Measurements from ENCODE around the gene CFAP410. TPM values are rescaled to one million over a fixed set of nuclear protein-coding genes. Genes with fewer than 3 reads are reported as not detected.

Gene CFAP410
- total and polyA plus RNA-seq, 2 experiments from 2014 or later: 17.0 to 19.8 TPM

GRCh38 chr21:44325386-44326271 is 13.6 kb downstream of the CFAP410 start:
- no peak for DNase-seq
- no peaks in the 10 kb centered on the region for H4K20me1 ChIP-seq (ENCODE audit: insufficient read depth)
- no peaks in the 10 kb centered on the region for H3K9me3 ChIP-seq (ENCODE audit: low read depth)
- no peak overlapping the region for H3K9ac ChIP-seq
- no peak overlapping the region for H3K27ac ChIP-seq
- H3K4me2 ChIP-seq (ENCODE audit: unreplicated experiment): no peak overlapping the region
- no peaks in the 10 kb centered on the region for H3K27me3 ChIP-seq (replicated peaks; ENCODE audit: insufficient read depth)
- no peaks in the 10 kb centered on the region for H3K36me3 ChIP-seq (ENCODE audit: low read depth)
- H3K9me2 ChIP-seq (ENCODE audit: insufficient read depth): no peaks in the 10 kb centered on the region
- 84 to 88% methylated on average over 31 to 44 of the region's 44 CpGs for WGBS, 2 experiments (ENCODE audit: low coverage in 1 of 2, low lambda C conversion rate in 2 of 2, missing lambda C conversion rate in 2 of 2)
- H3K4me3 ChIP-seq: no peak overlapping the region
- TF ChIP-seq EZH2phosphoT487 (IDR thresholded peaks at IDR 0.05; ENCODE audit: insufficient read depth, low read depth) (no peak), EZH2 (IDR thresholded peaks at IDR 0.05; ENCODE audit: insufficient read depth, poor library complexity, severe bottlenecking) (no peak)
- H2AFZ ChIP-seq: no peak overlapping the region
- no peaks in the 10 kb centered on the region for H3K79me2 ChIP-seq (ENCODE audit: insufficient read depth)
- no peaks in the 10 kb centered on the region for H3F3A ChIP-seq (ENCODE audit: insufficient read depth)
- in situ Hi-C loops (cut with MboI): no loop called here
- no peaks in the 10 kb centered on the region for H3K4me1 ChIP-seq (ENCODE audit: insufficient read depth)

- H4K20me1 ChIP-seq (ENCODE audit: insufficient read depth): no peaks in the 10 kb centered on the region
- H3K9me3 ChIP-seq (ENCODE audit: low read depth): no peaks in the 10 kb centered on the region
- H3K9me2 ChIP-seq (ENCODE audit: insufficient read depth): no peaks in the 10 kb centered on the region
- H3K4me1 ChIP-seq (ENCODE audit: insufficient read depth): no peaks in the 10 kb centered on the region
- H2AFZ ChIP-seq: no peak overlapping the region
- WGBS, 2 experiments (ENCODE audit: low coverage in 1 of 2, low lambda C conversion rate in 2 of 2, missing lambda C conversion rate in 2 of 2): 97% methylated on average over 6 to 9 of the region's 11 CpGs
- no peak overlapping the region for H3K9ac ChIP-seq
- no peak overlapping the region for H3K4me3 ChIP-seq
- DNase-seq: no peak
- TF ChIP-seq EZH2 (IDR thresholded peaks at IDR 0.05; ENCODE audit: insufficient read depth, poor library complexity, severe bottlenecking): no peak
- TF ChIP-seq EZH2phosphoT487 (IDR thresholded peaks at IDR 0.05; ENCODE audit: insufficient read depth, low read depth): no peak
- H3K27ac ChIP-seq: no peak overlapping the region
- no peaks in the 10 kb centered on the region for H3K79me2 ChIP-seq (ENCODE audit: insufficient read depth)
- H3F3A ChIP-seq (ENCODE audit: insufficient read depth): no peaks in the 10 kb centered on the region
- H3K27me3 ChIP-seq (replicated peaks; ENCODE audit: insufficient read depth): no peaks in the 10 kb centered on the region
- in situ Hi-C loops (cut with MboI): no loop called here
- H3K4me2 ChIP-seq (ENCODE audit: unreplicated experiment): no peak overlapping the region
- H3K36me3 ChIP-seq (ENCODE audit: low read depth): no peaks in the 10 kb centered on the region; the same call in 1 of the 2 replicates
These were observed 14.4 kb downstream of the CFAP410 start for GRCh38 chr21:44324854-44325107.

- no peaks in the 10 kb centered on the region for H3K27me3 ChIP-seq (replicated peaks; ENCODE audit: insufficient read depth)
- no peaks in the 10 kb centered on the region for H4K20me1 ChIP-seq (ENCODE audit: insufficient read depth)
- no peak overlapping the region for H3K4me2 ChIP-seq (ENCODE audit: unreplicated experiment)
- TF ChIP-seq EZH2 (IDR thresholded peaks at IDR 0.05; ENCODE audit: insufficient read depth, poor library complexity, severe bottlenecking) (no peak), EZH2phosphoT487 (IDR thresholded peaks at IDR 0.05; ENCODE audit: insufficient read depth, low read depth) (no peak)
- no peak for DNase-seq
- H3K9me2 ChIP-seq (ENCODE audit: insufficient read depth): no peaks in the 10 kb centered on the region
- no peak overlapping the region for H2AFZ ChIP-seq
- no peaks in the 10 kb centered on the region for H3K79me2 ChIP-seq (ENCODE audit: insufficient read depth)
- no peaks in the 10 kb centered on the region; the same call in 1 of the 2 replicates for H3K36me3 ChIP-seq (ENCODE audit: low read depth)
- H3K9me3 ChIP-seq (ENCODE audit: low read depth): no peaks in the 10 kb centered on the region
- no peak overlapping the region for H3K27ac ChIP-seq
- H3F3A ChIP-seq (ENCODE audit: insufficient read depth): no peaks in the 10 kb centered on the region
- in situ Hi-C loops (cut with MboI): no loop called here
- no peak overlapping the region for H3K9ac ChIP-seq
- H3K4me1 ChIP-seq (ENCODE audit: insufficient read depth): no peaks in the 10 kb centered on the region
- H3K4me3 ChIP-seq: no peak overlapping the region
- WGBS, 2 experiments (ENCODE audit: low coverage in 1 of 2, low lambda C conversion rate in 2 of 2, missing lambda C conversion rate in 2 of 2): 92 to 96% methylated on average over 23 to 37 of the region's 37 CpGs
These were observed 14.9 kb downstream of the CFAP410 start for GRCh38 chr21:44324106-44324853.

GRCh38 chr21:44323591-44323990 is 15.6 kb downstream of the CFAP410 start:
- in situ Hi-C loops (cut with MboI): no loop called here
- Histone ChIP-seq H3K36me3 (ENCODE audit: low read depth) (no peaks in the 10 kb centered on the region; the same call in 1 of the 2 replicates), H3K4me3 (no peak overlapping the region), H3F3A (ENCODE audit: insufficient read depth) (no peaks in the 10 kb centered on the region), H3K9me2 (ENCODE audit: insufficient read depth) (no peaks in the 10 kb centered on the region), H3K27me3 (replicated peaks; ENCODE audit: insufficient read depth) (no peaks in the 10 kb centered on the region), H3K9me3 (ENCODE audit: low read depth) (no peaks in the 10 kb centered on the region), H3K27ac (no peak overlapping the region), H3K4me2 (ENCODE audit: unreplicated experiment) (no peak overlapping the region), H2AFZ (no peak overlapping the region), H3K79me2 (ENCODE audit: insufficient read depth) (no peaks in the 10 kb centered on the region), H3K4me1 (ENCODE audit: insufficient read depth) (no peaks in the 10 kb centered on the region), H3K9ac (no peak overlapping the region), H4K20me1 (ENCODE audit: insufficient read depth) (no peaks in the 10 kb centered on the region)
- 91 to 92% methylated on average over 19 to 20 of the region's 20 CpGs for WGBS, 2 experiments (ENCODE audit: low coverage in 1 of 2, low lambda C conversion rate in 2 of 2, missing lambda C conversion rate in 2 of 2)
- DNase-seq: no peak
- no peak for TF ChIP-seq EZH2phosphoT487 (IDR thresholded peaks at IDR 0.05; ENCODE audit: insufficient read depth, low read depth)
- no peak for TF ChIP-seq EZH2 (IDR thresholded peaks at IDR 0.05; ENCODE audit: insufficient read depth, poor library complexity, severe bottlenecking)
